Measurements from ENCODE around the gene ADGRG2. TPM values are rescaled to one million over a fixed set of nuclear protein-coding genes. Genes with fewer than 3 reads are reported as not detected.

The ADGRG2 gene
- total RNA-seq, 1 experiment from 2014 or later: 8.2 TPM

DNA sequence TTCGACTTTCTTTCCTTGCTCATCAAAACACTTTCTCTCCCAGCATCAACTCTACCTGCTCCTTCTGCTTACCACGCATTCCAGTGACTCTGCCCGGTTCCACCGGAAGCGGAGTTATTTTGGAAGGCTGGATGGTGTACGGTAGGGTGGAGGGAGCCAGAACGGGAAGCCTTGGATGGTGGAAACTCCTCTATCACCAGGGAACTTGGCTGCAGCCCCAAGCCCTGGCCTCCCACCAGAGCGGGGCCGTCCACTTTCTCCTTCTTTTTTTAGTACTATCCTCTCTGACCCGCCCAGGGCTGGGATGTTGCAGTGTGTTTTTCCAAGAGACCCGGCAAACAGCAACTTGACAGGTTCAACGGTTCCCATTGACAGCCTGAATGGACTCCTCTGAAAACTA, 27.6 kb downstream of the ADGRG2 start (continued):
- TF ChIP-seq, protein P1, sequence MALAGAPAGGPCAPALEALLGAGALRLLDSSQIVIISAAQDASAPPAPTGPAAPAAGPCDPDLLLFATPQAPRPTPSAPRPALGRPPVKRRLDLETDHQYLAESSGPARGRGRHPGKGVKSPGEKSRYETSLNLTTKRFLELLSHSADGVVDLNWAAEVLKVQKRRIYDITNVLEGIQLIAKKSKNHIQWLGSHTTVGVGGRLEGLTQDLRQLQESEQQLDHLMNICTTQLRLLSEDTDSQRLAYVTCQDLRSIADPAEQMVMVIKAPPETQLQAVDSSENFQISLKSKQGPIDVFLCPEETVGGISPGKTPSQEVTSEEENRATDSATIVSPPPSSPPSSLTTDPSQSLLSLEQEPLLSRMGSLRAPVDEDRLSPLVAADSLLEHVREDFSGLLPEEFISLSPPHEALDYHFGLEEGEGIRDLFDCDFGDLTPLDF (CRISPR knock-in tag; IDR thresholded peaks at IDR 0.05): no peak
- TF ChIP-seq, protein P2, sequence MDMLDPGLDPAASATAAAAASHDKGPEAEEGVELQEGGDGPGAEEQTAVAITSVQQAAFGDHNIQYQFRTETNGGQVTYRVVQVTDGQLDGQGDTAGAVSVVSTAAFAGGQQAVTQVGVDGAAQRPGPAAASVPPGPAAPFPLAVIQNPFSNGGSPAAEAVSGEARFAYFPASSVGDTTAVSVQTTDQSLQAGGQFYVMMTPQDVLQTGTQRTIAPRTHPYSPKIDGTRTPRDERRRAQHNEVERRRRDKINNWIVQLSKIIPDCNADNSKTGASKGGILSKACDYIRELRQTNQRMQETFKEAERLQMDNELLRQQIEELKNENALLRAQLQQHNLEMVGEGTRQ (CRISPR knock-in tag; IDR thresholded peaks at IDR 0.05): no peak
- TF ChIP-seq, protein P3, sequence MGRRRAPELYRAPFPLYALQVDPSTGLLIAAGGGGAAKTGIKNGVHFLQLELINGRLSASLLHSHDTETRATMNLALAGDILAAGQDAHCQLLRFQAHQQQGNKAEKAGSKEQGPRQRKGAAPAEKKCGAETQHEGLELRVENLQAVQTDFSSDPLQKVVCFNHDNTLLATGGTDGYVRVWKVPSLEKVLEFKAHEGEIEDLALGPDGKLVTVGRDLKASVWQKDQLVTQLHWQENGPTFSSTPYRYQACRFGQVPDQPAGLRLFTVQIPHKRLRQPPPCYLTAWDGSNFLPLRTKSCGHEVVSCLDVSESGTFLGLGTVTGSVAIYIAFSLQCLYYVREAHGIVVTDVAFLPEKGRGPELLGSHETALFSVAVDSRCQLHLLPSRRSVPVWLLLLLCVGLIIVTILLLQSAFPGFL (CRISPR knock-in tag; IDR thresholded peaks at IDR 0.05; ENCODE audit: borderline replicate concordance): no peak
- no peak for TF ChIP-seq CREM (CRISPR knock-in tag; IDR thresholded peaks at IDR 0.05)

DNA sequence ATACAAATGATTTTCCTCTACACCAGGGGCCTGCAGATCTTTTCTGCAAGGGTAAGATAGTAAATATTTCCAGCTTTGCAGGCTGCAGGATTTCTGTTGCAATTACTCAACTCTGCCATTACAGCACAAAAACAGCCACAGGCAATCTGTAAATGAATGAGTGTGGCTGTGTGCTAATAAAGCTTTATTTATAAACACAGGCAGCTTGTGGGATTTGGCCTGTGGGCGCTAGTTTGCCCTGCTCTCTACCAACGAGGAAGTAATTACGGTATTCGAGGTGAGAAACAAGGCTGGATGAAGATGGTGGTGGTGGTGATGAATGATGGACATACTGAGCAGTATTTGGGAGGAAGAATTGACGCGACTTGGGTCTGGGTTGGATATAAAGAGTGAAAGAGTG, 30.7 kb downstream of the ADGRG2 start:
- Mint-ChIP-seq H3K36me3 (peaks cover 27% of the 10 kb centered on the region), H3K4me1 (no peaks in the 10 kb centered on the region; the same call in 1 of the 2 replicates), H3K27me3 (ENCODE audit: low read depth) (no peaks in the 10 kb centered on the region), H3K27ac (no peak overlapping the region), H3K4me3 (no peak overlapping the region), H3K9me3 (peaks cover 21% of the 10 kb centered on the region)
- no peak for TF ChIP-seq JAZF1 (CRISPR knock-in tag; IDR thresholded peaks at IDR 0.05)
- TF ChIP-seq, protein P4, sequence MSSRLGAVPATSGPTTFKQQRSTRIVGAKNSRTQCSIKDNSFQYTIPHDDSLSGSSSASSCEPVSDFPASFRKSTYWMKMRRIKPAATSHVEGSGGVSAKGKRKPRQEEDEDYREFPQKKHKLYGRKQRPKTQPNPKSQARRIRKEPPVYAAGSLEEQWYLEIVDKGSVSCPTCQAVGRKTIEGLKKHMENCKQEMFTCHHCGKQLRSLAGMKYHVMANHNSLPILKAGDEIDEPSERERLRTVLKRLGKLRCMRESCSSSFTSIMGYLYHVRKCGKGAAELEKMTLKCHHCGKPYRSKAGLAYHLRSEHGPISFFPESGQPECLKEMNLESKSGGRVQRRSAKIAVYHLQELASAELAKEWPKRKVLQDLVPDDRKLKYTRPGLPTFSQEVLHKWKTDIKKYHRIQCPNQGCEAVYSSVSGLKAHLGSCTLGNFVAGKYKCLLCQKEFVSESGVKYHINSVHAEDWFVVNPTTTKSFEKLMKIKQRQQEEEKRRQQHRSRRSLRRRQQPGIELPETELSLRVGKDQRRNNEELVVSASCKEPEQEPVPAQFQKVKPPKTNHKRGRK (CRISPR knock-in tag; IDR thresholded peaks at IDR 0.05; ENCODE audit: borderline replicate concordance): no peak
- ChIA-PET CTCF (no interaction called here), POLR2A (no interaction called here)
- no peak for ATAC-seq
- DNase-seq (ENCODE audit: low spot score): no peak

DNA sequence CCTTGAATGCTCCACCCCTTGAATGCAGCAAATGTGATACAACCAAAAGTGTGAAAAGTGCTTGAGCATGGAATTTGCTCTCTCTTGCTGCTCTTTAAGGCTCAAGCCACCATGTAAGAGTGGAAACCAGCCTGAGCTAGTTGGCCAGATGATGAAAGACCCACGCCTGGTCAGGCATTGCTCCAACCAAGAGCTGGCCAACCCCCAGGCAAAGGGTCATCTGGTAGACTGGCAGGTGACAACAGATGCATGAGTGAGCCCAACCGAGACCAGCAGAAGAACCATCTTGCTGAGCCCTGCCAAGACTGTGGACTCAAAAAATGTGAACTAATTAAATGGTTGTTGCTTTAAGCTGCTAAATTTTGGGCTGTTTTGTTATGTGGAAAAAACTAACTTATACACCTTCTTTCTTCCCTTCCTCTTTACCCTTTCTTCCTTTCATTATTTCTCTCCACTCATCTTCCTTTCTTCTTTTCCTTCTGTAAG, 32.7 kb downstream of the ADGRG2 start:
- Mint-ChIP-seq H3K9me3 (peaks cover 21% of the 10 kb centered on the region), H3K4me1 (no peaks in the 10 kb centered on the region), H3K4me3 (no peak overlapping the region), H3K36me3 (peaks cover 27% of the 10 kb centered on the region), H3K27ac (no peak overlapping the region), H3K27me3 (ENCODE audit: low read depth) (no peaks in the 10 kb centered on the region)
- ATAC-seq (no peak), DNase-seq (ENCODE audit: low spot score) (no peak)
- ChIA-PET CTCF (no interaction called here), POLR2A (no interaction called here)
- TF ChIP-seq CREB1 (CRISPR knock-in tag; IDR thresholded peaks at IDR 0.05) (no peak), ZNF396 (CRISPR knock-in tag; IDR thresholded peaks at IDR 0.05; ENCODE audit: borderline replicate concordance) (no peak), RORB (CRISPR knock-in tag; IDR thresholded peaks at IDR 0.05) (no peak), GTF2I (CRISPR knock-in tag; conservative IDR thresholded peaks at IDR 0.05) (no peak), RELA (CRISPR knock-in tag; IDR thresholded peaks at IDR 0.05; ENCODE audit: borderline replicate concordance) (no peak), ZNF232 (CRISPR knock-in tag; IDR thresholded peaks at IDR 0.05) (no peak)
- TF ChIP-seq, protein P5, sequence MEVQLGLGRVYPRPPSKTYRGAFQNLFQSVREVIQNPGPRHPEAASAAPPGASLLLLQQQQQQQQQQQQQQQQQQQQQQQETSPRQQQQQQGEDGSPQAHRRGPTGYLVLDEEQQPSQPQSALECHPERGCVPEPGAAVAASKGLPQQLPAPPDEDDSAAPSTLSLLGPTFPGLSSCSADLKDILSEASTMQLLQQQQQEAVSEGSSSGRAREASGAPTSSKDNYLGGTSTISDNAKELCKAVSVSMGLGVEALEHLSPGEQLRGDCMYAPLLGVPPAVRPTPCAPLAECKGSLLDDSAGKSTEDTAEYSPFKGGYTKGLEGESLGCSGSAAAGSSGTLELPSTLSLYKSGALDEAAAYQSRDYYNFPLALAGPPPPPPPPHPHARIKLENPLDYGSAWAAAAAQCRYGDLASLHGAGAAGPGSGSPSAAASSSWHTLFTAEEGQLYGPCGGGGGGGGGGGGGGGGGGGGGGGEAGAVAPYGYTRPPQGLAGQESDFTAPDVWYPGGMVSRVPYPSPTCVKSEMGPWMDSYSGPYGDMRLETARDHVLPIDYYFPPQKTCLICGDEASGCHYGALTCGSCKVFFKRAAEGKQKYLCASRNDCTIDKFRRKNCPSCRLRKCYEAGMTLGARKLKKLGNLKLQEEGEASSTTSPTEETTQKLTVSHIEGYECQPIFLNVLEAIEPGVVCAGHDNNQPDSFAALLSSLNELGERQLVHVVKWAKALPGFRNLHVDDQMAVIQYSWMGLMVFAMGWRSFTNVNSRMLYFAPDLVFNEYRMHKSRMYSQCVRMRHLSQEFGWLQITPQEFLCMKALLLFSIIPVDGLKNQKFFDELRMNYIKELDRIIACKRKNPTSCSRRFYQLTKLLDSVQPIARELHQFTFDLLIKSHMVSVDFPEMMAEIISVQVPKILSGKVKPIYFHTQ (CRISPR knock-in tag; IDR thresholded peaks at IDR 0.05): no peak
- TF ChIP-seq, protein P6, sequence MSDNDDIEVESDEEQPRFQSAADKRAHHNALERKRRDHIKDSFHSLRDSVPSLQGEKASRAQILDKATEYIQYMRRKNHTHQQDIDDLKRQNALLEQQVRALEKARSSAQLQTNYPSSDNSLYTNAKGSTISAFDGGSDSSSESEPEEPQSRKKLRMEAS (CRISPR knock-in tag; IDR thresholded peaks at IDR 0.05): no peak
- TF ChIP-seq, protein P7, sequence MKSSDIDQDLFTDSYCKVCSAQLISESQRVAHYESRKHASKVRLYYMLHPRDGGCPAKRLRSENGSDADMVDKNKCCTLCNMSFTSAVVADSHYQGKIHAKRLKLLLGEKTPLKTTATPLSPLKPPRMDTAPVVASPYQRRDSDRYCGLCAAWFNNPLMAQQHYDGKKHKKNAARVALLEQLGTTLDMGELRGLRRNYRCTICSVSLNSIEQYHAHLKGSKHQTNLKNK (CRISPR knock-in tag; IDR thresholded peaks at IDR 0.05): no peak
- TF ChIP-seq, protein P8, sequence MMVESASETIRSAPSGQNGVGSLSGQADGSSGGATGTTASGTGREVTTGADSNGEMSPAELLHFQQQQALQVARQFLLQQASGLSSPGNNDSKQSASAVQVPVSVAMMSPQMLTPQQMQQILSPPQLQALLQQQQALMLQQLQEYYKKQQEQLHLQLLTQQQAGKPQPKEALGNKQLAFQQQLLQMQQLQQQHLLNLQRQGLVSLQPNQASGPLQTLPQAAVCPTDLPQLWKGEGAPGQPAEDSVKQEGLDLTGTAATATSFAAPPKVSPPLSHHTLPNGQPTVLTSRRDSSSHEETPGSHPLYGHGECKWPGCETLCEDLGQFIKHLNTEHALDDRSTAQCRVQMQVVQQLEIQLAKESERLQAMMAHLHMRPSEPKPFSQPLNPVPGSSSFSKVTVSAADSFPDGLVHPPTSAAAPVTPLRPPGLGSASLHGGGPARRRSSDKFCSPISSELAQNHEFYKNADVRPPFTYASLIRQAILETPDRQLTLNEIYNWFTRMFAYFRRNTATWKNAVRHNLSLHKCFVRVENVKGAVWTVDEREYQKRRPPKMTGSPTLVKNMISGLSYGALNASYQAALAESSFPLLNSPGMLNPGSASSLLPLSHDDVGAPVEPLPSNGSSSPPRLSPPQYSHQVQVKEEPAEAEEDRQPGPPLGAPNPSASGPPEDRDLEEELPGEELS (CRISPR knock-in tag; IDR thresholded peaks at IDR 0.05): no peak

All from WTC11 (cell line).